ENCODE measurements around the gene CSF3.
"Not testable (repeated sequence)": the region's sequence is repeated elsewhere in the genome, so short reads cannot be mapped to it uniquely, and the experiment has no call there.

Gene CSF3

DNA sequence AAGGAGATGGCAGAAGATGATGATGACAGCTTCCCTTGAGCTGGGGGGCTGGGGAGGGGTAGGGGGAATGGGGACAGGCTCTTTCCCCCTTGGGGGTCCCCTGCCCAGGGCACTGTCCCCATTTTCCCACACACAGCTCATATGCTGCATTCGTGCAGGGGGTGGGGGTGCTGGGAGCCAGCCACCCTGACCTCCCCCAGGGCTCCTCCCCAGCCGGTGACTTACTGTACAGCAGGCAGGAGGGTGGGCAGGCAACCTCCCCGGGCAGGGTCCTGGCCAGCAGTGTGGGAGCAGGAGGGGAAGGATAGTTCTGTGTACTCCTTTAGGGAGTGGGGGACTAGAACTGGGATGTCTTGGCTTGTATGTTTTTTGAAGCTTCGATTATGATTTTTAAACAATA is 17.7 kb upstream of the CSF3 start:
- no peak for DNase-seq (ENCODE audit: low spot score)

DNA sequence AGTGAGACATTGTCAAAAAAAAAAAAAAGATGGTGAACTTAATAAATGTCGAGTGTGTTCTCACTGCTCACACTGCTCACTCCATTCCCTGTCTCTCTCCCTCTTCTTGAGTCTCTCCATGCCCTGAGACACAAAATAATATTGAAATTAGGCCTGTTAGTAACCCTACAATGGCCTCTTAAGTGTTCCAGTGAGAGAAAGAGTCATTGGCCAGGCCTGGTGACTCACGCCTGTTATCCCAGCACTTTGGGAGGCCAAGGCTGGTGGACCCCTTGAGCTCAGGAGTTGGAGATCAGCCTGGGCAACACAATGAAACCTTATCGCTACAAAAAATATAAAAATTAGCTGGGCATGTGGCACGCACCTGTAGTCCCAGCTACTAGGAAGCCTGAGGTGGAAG is 16.2 kb upstream of the CSF3 start:
- no peak for DNase-seq (ENCODE audit: low spot score)

DNA sequence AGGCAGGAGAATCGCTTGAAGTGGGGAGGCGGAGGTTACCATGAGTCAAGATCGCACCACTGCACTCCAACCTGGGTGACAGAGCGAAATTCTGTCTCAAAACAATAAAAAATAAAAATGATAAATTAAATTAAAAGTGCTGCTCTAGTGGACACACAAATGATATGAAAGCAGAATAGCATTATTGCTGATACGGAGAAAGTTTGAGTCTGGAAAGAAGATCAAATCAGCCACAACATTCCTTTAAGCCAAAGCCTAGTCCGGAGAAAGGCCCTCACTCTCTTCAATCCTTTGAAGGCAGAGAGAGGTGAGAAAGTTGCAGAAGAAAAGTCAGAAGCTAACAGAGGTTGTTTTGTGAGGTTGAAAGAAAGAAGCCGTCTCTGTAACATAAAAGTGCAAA is 15.1 kb upstream of the CSF3 start:
- DNase-seq (ENCODE audit: low spot score), result no peak

DNA sequence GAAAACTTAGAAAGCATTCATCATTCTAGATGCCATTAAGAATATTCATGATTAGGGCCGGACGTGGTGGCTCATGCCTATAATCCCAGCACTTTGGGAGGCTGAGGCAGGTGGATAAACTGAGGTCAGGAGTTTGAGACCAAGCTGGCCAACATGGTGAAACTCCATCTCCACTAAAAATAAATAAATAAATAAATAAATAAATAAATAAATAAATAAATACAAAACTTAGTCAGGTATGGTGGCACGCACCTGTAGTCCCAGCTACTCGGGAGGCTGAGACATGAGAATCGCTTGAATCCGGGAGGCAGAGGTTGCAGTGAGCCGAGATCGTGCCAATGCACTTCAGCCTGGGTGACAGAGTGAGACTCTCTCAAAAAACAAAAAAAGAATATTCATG is 13.9 kb upstream of the CSF3 start:
- DNase-seq (ENCODE audit: low spot score), result not testable (repeated sequence)

DNA sequence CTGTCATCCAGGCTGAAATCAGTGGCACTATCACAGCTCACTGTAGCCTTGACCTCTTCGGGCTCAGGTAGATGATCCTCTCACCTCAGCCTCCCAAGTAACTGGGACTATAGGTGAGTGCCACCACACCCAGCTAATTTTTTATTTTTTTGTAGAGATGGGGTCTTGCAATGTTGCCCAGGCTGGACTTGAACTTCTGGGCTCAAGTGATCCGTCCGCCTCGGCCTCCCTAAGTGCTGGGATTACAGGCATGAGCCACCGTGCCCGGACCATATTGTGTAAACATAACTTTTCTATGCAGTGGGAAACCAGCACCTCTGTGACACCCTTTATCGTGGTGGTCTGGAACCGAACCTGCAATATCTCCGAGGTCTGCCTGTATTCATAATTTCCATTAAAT is 11.2 kb upstream of the CSF3 start:
- DNase-seq (ENCODE audit: low spot score), result no peak

GRCh38 chr17:40004712-40005111 is 10.5 kb upstream of the CSF3 start:
- DNase-seq (ENCODE audit: low spot score), result no peak

DNA sequence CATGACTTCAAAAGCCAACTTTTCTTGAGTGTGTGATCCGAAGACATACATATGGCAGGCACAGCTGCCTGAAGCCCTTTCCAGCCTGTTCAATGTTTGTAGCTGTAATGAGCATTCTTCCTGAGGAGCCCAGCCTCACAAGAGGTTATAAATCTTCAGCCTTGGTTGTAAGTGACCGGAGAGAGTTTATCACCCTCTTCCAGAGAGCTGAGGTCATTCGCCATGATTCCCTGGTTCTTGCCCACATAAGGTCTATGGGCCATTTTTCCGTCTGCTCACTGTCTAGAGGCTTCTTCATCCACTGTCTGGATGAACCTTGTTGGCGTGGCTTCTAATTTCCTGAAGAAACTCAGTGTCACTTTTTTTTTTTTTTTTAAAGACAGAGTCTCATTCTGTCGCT is 9.7 kb upstream of the CSF3 start:
- DNase-seq (ENCODE audit: low spot score), result no peak

- not testable (repeated sequence) for DNase-seq (ENCODE audit: low spot score)
These were observed 4.2 kb upstream of the CSF3 start for GRCh38 chr17:40010946-40011500.

- not testable (repeated sequence) for DNase-seq (ENCODE audit: low spot score)
These were observed 3.1 kb upstream of the CSF3 start for GRCh38 chr17:40012017-40012647.

- DNase-seq (ENCODE audit: low spot score), result no peak
These were observed 762 bp upstream of the CSF3 start for GRCh38 chr17:40014375-40014980.

DNA sequence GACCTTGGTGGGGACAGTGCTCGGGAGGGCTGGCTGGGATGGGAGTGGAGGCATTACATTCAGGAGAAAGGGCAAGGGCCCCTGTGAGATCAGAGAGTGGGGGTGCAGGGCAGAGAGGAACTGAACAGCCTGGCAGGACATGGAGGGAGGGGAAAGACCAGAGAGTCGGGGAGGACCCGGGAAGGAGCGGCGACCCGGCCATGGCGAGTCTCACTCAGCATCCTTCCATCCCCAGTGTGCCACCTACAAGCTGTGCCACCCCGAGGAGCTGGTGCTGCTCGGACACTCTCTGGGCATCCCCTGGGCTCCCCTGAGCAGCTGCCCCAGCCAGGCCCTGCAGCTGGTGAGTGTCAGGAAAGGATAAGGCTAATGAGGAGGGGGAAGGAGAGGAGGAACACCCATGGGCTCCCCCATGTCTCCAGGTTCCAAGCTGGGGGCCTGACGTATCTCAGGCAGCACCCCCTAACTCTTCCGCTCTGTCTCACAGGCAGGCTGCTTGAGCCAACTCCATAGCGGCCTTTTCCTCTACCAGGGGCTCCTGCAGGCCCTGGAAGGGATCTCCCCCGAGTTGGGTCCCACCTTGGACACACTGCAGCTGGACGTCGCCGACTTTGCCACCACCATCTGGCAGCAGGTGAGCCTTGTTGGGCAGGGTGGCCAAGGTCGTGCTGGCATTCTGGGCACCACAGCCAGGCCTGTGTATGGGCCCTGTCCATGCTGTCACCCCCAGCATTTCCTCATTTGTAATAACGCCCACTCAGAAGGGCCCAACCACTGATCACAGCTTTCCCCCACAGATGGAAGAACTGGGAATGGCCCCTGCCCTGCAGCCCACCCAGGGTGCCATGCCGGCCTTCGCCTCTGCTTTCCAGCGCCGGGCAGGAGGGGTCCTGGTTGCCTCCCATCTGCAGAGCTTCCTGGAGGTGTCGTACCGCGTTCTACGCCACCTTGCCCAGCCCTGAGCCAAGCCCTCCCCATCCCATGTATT is 1.1 kb downstream of the CSF3 start:
- no peak for DNase-seq (ENCODE audit: low spot score)

DNA sequence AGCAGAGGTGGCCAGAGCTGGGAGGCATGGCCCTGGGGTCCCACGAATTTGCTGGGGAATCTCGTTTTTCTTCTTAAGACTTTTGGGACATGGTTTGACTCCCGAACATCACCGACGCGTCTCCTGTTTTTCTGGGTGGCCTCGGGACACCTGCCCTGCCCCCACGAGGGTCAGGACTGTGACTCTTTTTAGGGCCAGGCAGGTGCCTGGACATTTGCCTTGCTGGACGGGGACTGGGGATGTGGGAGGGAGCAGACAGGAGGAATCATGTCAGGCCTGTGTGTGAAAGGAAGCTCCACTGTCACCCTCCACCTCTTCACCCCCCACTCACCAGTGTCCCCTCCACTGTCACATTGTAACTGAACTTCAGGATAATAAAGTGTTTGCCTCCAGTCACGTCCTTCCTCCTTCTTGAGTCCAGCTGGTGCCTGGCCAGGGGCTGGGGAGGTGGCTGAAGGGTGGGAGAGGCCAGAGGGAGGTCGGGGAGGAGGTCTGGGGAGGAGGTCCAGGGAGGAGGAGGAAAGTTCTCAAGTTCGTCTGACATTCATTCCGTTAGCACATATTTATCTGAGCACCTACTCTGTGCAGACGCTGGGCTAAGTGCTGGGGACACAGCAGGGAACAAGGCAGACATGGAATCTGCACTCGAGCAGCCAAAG is 2.3 kb downstream of the CSF3 start:
- DNase-seq (ENCODE audit: low spot score), result no peak

- DNase-seq (ENCODE audit: low spot score), result no peak
These were observed 3.2 kb downstream of the CSF3 start for GRCh38 chr17:40018211-40019121.

GRCh38 chr17:40019140-40019991 is 4.1 kb downstream of the CSF3 start:
- DNase-seq (ENCODE audit: low spot score), result no peak

DNA sequence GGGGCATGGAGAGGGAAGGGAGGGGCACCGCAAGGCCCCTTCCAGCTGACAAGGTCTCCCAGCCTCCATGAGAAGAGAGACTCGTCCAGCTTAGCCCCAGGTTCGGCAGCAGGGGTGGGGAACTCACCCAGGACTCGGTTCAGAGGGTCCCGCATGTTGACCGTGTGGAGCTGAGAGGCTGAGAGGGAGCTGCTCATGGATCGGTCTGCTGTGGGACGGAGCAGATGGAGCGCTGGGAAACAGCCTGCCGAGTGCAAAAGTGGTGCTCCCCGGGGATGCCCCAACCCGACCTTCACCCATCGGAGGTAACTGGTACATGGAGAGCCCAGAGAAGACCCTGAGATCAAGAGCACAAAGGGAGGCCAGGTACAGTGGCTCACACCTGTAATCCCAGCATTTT is 4.9 kb downstream of the CSF3 start:
- DNase-seq (ENCODE audit: low spot score), result no peak

DNA sequence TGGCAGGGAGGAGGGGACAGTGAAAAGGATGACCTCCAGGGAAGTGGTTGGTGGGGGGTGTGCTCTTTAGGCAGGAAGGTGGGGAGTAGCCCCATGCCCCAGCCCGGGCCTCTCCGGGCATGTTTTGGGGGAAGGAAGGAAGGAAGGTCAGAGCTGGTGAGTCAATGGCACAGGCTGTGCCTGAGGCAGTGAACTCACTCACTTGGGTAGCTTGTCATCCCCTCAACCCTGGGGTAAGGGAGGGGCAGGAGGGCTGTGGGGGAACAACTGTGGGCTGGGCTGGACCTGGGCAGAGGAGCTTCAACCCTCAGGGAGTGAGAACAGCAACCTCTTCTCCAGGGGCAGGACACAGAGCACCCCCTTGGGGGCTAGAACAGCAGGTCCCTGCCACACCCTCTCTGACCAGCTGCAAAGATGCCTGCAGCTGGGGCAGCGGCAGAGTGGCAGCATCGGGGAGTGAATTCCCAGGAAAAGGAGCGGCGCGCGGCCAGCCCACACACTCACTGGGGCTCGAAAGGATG is 6.3 kb downstream of the CSF3 start:
- DNase-seq (ENCODE audit: low spot score), result peak; percentile 56

- DNase-seq (ENCODE audit: low spot score), result no peak
These were observed 7.3 kb downstream of the CSF3 start for GRCh38 chr17:40022497-40022896.

- DNase-seq (ENCODE audit: low spot score), result no peak
These were observed 7.8 kb downstream of the CSF3 start for GRCh38 chr17:40022961-40023541.

DNA sequence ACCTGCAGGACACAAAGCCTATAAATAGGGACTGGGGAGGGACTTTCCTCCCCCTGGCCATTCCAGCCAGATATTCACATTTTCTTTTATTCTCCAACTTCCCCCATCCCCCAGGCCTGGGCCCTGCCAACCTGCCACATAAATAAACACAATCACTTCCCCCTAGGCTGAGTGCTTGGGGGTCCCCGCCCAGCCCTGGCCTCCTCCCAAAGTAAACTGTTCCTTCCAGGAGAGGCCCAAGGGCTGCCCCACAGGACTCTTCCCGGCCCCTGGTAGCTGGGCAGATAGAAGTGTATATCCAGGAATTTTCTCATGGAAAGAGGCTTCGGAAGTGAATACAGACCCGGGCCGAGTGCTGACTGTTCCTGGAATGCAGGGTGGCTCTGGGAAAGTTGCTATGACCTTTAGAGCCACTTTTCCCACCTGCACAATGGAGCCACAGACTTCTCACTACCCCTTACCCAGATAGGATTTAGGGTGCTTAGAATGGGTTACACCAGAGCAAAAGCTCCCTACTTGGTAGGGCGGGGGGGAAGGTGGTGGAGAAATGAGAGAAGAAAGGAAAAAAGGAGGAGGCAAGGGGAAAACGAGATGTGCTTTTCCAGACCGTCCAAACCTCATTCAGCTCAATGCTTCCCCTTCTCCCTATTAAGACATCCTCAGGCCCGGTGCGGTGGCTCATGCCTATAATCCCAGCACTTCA is 8.5 kb downstream of the CSF3 start:
- DNase-seq (ENCODE audit: low spot score), result no peak
